Measurements from ENCODE around the gene ELMOD3. TPM values are rescaled to one million over a fixed set of nuclear protein-coding genes. Genes with fewer than 3 reads are reported as not detected.
A peak's percentile ranks its signal among the peaks of the same experiment; 100 is the strongest.

Gene ELMOD3
- total and polyA plus RNA-seq, 9 of the 15 experiments (the other 6 are each of a cell fraction or from before 2014, with no cell fraction given), result 2.7 to 18.7 (median 11.6) TPM

DNA sequence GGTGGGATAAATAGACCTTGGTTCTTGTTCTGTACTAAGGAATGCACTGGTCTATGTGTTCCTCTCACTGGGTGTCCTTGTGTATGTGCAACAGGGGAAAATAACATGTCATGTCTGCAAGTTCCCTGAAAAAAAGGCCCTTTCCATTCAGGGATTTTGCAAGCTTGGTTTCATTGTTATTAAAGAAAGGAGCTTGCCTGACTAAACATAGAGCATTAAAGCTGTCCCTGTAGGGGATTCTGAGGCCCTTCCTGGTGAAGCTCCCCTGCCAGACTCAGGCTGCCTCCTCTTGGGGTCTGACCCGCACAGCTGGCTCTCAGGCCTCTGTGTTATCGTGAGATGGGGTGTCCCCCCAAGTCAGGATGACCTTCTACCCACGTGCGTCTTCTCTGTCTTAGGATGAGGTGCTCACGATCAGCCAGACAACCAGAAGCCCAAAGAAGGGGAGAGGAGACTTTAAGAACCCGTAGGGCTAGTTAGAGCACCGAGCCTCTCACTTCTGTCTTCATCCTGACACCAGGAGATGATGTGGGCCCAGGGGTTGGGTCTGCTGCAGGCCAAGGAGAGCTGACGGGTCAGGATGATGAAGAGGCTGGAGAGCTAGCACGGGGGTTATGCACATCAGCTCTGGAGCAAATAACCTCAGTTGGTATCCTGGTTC lies 34.4 kb downstream of the ELMOD3 start (continued):
- no peak for TF ChIP-seq TCFL5 (CRISPR knock-in tag; conservative IDR thresholded peaks at IDR 0.05)

DNA sequence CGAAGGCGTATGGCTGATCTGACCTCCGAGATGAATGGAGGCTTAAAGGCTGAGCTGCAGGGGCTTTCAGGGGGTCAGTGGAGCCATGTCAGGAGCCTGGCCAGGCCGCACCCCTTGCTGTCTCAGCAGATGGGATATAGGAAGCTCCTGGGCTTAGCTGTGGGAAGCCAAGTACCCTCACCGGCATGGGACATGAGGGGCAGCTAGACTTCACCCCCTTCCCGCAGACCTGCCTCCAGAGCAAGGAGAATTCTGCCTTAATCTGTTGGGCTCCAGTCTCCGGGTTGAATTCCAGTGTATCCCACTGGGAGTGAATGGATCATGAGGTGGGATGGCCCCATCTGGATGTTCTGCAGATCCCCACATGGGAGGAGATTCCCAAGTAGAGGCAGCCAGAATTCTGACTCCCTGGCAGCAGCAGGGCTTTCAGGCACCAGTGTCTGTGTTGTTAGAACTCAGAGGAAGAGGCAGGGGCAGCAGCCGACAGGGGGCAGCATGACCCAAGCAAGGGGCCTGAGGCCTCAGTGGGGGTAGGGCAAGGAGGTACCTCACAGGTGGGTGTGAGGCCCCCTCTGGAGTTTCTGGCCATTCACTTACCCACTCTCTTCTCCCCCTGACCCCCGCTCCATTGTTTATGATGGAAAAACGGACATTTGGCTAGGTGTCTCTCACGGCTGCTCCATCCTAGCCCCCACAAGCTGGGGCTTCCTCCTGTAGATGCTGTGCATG lies 36.5 kb downstream of the ELMOD3 start:
- 41% methylated on average over 11 of the region's 11 CpGs for WGBS (ENCODE audit: insufficient coverage, low coverage, missing lambda C conversion rate)
- H3K4me1 ChIP-seq (replicated peaks in 1 of 2; ENCODE audit: control insufficient read depth in 2 of 2, insufficient read depth in 2 of 2, low read length in 2 of 2), result peaks cover 0 to 5% of the 10 kb centered on the region in 2 experiments; a peak in 1 of 5 replicates
- no peak overlapping the region for H3K27ac ChIP-seq (ENCODE audit: extremely low read depth, low read depth, low read length)
- H3K36me3 ChIP-seq (ENCODE audit: control insufficient read depth, insufficient read depth, low read length), result peaks cover 13% of the 10 kb centered on the region; the same call in 2 of the 3 replicates
- H3K9me1 ChIP-seq (ENCODE audit: control insufficient read depth, insufficient read depth, low read length), result no peaks in the 10 kb centered on the region
- no peaks in the 10 kb centered on the region for H3K79me2 ChIP-seq (ENCODE audit: control insufficient read depth, insufficient read depth, low read length)
- H3K4me3 ChIP-seq, result no peak overlapping the region
- ChIA-PET POLR2A (interaction anchor here (0.8 to 63.9 kb wide), 4 partner anchors 7 to 317 kb away, joined by 3 to 1576 read pairs (median 7); partner anchors contain the start of gene MAT2A), CTCF (ENCODE audit: low intra/inter-chr PET ratio) (interaction anchor here (0.6 to 3.1 kb wide), 4 partner anchors 45 to 390 kb away, joined by 3 to 32 read pairs (median 3); no protein-coding TSS in a partner anchor)
- FAIRE-seq, result peak; percentile 78
- H3K9ac ChIP-seq (ENCODE audit: insufficient read depth in 1 of 2, low read depth in 2 of 2, low read length in 2 of 2), result peak overlapping the region in 1 of 2 experiments; percentile 71; a peak in 2 of 4 replicates
- H3K27me3 ChIP-seq (ENCODE audit: control insufficient read depth in 2 of 2, insufficient read depth in 2 of 2, low read length in 2 of 2), result no peaks in the 10 kb centered on the region
- no peaks in the 10 kb centered on the region for H3K9me3 ChIP-seq (replicated peaks; ENCODE audit: control insufficient read depth, insufficient read depth, low read depth, low read length)
- H2AFZ ChIP-seq (ENCODE audit: low read depth, low read length), result no peak overlapping the region
- H3K4me2 ChIP-seq (ENCODE audit: insufficient read depth, low read length), result no peak overlapping the region
- in situ Hi-C loops (cut with MboI) (no loop called here), intact Hi-C loops (cut with micrococcal nuclease) (loop anchor here (1.0 kb wide), 2 partner anchors 29 to 161 kb away; no protein-coding TSS in a partner anchor)
- no TSS peak for BruUV-seq (replicated peaks)
- ATAC-seq, result peak; percentile 96
- peak; percentile 79 to 85 (median 81) for DNase-seq (ENCODE audit: extremely low read depth in 1 of 4, low spot score in 3 of 4)
- H4K20me1 ChIP-seq (replicated peaks; ENCODE audit: control insufficient read depth, insufficient read depth, low read length), result no peaks in the 10 kb centered on the region
- TF ChIP-seq ZFPM2 (CRISPR knock-in tag; IDR thresholded peaks at IDR 0.05) (no peak), NFRKB (IDR thresholded peaks at IDR 0.05; ENCODE audit: low read depth) (no peak), SUPT5H (IDR thresholded peaks at IDR 0.05) (no peak), SMAD4 (CRISPR knock-in tag; conservative IDR thresholded peaks at IDR 0.05) (no peak), GATAD2A (IDR thresholded peaks at IDR 0.05) (0 out of 2 replicates have a peak, but pooled peaks have one; percentile 50), KLF16 (IDR thresholded peaks at IDR 0.05) (0 out of 2 replicates have a peak, but pooled peaks have one; percentile 38), RAD21 (CRISPR knock-in tag; conservative IDR thresholded peaks at IDR 0.05 in 1 of 2, IDR thresholded peaks at IDR 0.05 in 1 of 2) (peak; percentile 96 to 97), POU5F1 (IDR thresholded peaks at IDR 0.05; ENCODE audit: borderline replicate concordance, low read depth, low read length, partially characterized antibody) (no peak), MEF2D (tag; conservative IDR thresholded peaks at IDR 0.05; ENCODE audit: low read depth) (no peak), JUND (IDR thresholded peaks at IDR 0.05; ENCODE audit: borderline replicate concordance, low read depth, low read length) (peak; percentile 13; the same call in 1 of the 2 replicates), JUND (tag; IDR thresholded peaks at IDR 0.05; ENCODE audit: borderline replicate concordance, low read depth, low read length) (no peak; the same call in 2 of the 3 replicates), SETDB1 (IDR thresholded peaks at IDR 0.05; ENCODE audit: low read length) (no peak), ZBTB7A (IDR thresholded peaks at IDR 0.05; ENCODE audit: borderline replicate concordance, control insufficient read depth, low read depth, low read length) (peak; percentile 47; the same call in 1 of the 2 replicates), NCOA4 (IDR thresholded peaks at IDR 0.05; ENCODE audit: partially characterized antibody) (no peak)
- TF ChIP-seq, protein P1, sequence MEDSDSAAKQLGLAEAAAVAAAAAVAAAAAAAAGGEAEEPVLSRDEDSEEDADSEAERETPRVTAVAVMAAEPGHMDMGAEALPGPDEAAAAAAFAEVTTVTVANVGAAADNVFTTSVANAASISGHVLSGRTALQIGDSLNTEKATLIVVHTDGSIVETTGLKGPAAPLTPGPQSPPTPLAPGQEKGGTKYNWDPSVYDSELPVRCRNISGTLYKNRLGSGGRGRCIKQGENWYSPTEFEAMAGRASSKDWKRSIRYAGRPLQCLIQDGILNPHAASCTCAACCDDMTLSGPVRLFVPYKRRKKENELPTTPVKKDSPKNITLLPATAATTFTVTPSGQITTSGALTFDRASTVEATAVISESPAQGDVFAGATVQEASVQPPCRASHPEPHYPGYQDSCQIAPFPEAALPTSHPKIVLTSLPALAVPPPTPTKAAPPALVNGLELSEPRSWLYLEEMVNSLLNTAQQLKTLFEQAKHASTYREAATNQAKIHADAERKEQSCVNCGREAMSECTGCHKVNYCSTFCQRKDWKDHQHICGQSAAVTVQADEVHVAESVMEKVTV (CRISPR knock-in tag; IDR thresholded peaks at IDR 0.05), result peak; percentile 97
- TF ChIP-seq, protein P2, sequence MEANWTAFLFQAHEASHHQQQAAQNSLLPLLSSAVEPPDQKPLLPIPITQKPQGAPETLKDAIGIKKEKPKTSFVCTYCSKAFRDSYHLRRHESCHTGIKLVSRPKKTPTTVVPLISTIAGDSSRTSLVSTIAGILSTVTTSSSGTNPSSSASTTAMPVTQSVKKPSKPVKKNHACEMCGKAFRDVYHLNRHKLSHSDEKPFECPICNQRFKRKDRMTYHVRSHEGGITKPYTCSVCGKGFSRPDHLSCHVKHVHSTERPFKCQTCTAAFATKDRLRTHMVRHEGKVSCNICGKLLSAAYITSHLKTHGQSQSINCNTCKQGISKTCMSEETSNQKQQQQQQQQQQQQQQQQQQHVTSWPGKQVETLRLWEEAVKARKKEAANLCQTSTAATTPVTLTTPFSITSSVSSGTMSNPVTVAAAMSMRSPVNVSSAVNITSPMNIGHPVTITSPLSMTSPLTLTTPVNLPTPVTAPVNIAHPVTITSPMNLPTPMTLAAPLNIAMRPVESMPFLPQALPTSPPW (CRISPR knock-in tag; IDR thresholded peaks at IDR 0.05), result peak; percentile 44

Data from K562 (cell line).